ENCODE data around the gene CRLF1.
"Not testable (repeated sequence)": the region's sequence is repeated elsewhere in the genome, so short reads cannot be mapped to it uniquely, and the experiment has no call there.

The CRLF1 gene

GRCh38 chr19:18608805-18609716, 2.5 kb upstream of the CRLF1 start:
- Mint-ChIP-seq H3K27me3 (peaks cover 86% of the 10 kb centered on the region), H3K36me3 (ENCODE audit: low read depth) (no peaks in the 10 kb centered on the region), H3K4me3 (no peak overlapping the region), H3K4me1 (ENCODE audit: low read depth) (peaks cover 31% of the 10 kb centered on the region), H3K9me3 (no peaks in the 10 kb centered on the region), H3K27ac (no peak overlapping the region)
- intact Hi-C loops (cut with micrococcal nuclease) = no loop called here

DNA sequence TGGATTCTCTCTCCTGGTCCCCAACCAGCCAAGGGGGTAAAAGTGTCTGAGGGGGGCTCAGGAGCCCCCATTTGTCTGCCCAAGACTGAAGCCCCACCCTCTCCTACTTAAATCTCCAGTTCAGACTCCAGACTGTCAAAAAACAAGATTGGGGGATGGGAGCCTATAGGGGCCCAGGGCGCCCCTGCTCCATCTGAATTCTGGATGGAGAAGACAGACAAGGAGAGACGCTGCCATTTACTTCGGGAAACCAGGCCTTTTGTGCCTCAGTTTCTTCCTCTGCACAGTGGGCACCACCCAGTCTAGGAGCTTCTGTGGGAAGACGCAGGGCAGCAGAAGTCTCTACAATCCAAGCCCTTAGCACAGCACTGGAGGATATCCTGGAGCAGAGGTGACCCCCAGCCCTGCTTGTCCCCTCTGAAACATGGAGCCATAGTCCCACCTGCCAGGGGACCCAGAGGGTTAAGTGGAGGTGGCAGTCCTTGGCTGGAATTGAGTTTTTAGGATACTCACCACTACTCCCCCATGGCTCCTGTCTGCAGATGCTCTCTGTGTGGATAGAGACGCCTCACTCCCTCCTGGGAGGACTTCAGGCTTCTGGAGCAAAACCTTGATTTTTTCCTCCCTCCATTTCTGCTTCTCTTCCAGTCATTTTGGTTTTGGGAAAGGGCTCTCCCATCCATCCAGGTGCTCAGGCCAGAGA, 1.7 kb upstream of the CRLF1 start:
- H3K36me3 Mint-ChIP-seq (ENCODE audit: low read depth) = no peaks in the 10 kb centered on the region
- intact Hi-C loops (cut with micrococcal nuclease) = no loop called here
- H3K27ac Mint-ChIP-seq = no peak overlapping the region
- H3K27me3 Mint-ChIP-seq = peaks cover 83% of the 10 kb centered on the region
- peaks cover 29% of the 10 kb centered on the region for H3K4me1 Mint-ChIP-seq (ENCODE audit: low read depth)
- H3K4me3 Mint-ChIP-seq = no peak overlapping the region
- H3K9me3 Mint-ChIP-seq = no peaks in the 10 kb centered on the region

DNA sequence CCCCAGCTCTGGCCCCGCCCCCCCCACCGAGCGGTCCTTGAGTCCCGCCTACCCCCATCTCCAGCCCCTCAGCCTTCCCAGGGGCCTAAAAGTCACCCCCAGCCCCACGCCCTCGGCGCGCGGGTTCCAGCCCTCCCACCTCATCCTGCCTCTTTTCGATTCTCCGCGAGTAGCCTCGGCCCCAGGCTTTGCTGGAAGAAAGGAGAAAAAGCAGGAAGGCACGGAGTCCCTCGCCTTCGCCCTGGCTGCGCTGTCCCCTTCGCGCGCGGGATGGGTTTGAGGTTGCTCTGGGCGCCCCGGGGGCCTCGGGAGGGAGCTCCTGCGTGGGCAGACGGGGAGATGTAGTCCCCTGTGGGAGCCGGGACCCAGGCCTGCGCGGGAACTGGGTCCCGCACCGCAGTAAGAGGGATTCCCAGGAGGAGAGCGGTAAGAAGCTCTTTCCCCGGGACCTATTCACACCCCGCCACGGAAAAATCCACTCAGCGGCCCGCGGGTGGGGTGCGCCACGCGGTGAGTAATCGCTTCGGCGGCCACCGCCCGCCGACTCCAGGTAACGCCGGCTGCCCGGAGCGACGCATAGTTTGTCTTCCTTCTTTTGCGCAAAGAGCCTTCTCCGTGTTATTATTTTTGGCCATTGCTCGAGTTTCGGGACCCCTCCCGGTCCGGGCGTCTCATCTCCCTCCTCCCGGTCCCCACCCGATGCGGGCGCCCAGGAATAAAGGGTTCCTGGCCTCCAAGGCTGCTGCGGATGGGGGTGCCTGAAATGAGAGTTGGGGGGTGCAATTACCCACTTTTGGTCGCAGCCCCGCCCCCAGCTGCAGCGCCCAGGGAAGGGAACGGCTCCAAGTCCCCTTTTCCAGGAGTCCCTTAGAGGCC, 865 bp upstream of the CRLF1 start:
- Mint-ChIP-seq H3K27ac (no peak overlapping the region), H3K36me3 (ENCODE audit: low read depth) (no peaks in the 10 kb centered on the region), H3K27me3 (peaks cover 83% of the 10 kb centered on the region), H3K4me3 (no peak overlapping the region), H3K4me1 (ENCODE audit: low read depth) (peaks cover 26% of the 10 kb centered on the region), H3K9me3 (no peaks in the 10 kb centered on the region)
- intact Hi-C loops (cut with micrococcal nuclease) = no loop called here

GRCh38 chr19:18605546-18606280, 886 bp downstream of the CRLF1 start:
- Mint-ChIP-seq H3K4me1 (ENCODE audit: low read depth) (peaks cover 15% of the 10 kb centered on the region), H3K27ac (no peak overlapping the region), H3K36me3 (ENCODE audit: low read depth) (no peaks in the 10 kb centered on the region), H3K27me3 (peaks cover 85% of the 10 kb centered on the region), H3K4me3 (no peak overlapping the region), H3K9me3 (no peaks in the 10 kb centered on the region)
- intact Hi-C loops (cut with micrococcal nuclease) = no loop called here

DNA sequence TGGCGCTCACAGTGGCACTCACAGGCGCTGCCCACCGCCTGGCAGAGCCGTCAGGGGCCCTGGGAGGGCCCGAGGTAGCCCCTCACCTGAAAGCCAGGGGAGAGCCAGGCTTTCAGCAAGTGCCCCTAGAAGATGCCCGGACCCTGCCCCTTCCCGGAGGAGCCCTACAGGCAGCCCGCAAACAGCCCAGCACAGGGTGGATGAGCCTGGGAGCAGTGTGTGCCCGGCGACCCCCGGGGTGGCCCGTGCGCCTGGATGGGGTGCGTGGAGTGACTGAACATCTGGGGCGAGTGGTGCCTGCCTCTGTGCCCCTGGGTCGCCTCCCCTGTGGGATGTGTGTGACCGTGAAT, 1.4 kb downstream of the CRLF1 start:
- intact Hi-C loops (cut with micrococcal nuclease) = no loop called here
- H3K36me3 Mint-ChIP-seq (ENCODE audit: low read depth) = no peaks in the 10 kb centered on the region
- H3K27ac Mint-ChIP-seq = no peak overlapping the region
- H3K4me1 Mint-ChIP-seq (ENCODE audit: low read depth) = peaks cover 15% of the 10 kb centered on the region
- peaks cover 86% of the 10 kb centered on the region for H3K27me3 Mint-ChIP-seq
- H3K4me3 Mint-ChIP-seq = no peak overlapping the region
- H3K9me3 Mint-ChIP-seq = no peaks in the 10 kb centered on the region

DNA sequence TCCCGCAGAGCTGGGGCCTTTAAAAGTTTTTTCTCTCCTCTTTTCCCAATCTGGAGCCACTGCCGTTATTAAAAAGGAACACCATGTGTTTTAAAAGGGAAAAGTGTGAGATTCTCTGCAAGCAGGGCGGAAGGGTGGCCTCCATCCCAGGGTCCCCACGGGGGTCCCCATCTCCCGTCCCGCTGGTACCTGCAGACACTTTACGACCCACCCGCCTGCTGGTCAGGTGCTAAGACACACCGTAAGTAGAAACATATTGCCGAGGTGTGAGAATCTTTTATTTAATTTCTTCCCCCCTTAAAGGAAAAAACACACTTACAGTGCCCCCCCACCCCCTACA, 1.8 kb downstream of the CRLF1 start:
- intact Hi-C loops (cut with micrococcal nuclease) = no loop called here
- Mint-ChIP-seq H3K27ac (no peak overlapping the region), H3K9me3 (no peaks in the 10 kb centered on the region), H3K4me1 (ENCODE audit: low read depth) (peaks cover 15% of the 10 kb centered on the region), H3K27me3 (peaks cover 86% of the 10 kb centered on the region), H3K4me3 (no peak overlapping the region), H3K36me3 (ENCODE audit: low read depth) (no peaks in the 10 kb centered on the region)

DNA sequence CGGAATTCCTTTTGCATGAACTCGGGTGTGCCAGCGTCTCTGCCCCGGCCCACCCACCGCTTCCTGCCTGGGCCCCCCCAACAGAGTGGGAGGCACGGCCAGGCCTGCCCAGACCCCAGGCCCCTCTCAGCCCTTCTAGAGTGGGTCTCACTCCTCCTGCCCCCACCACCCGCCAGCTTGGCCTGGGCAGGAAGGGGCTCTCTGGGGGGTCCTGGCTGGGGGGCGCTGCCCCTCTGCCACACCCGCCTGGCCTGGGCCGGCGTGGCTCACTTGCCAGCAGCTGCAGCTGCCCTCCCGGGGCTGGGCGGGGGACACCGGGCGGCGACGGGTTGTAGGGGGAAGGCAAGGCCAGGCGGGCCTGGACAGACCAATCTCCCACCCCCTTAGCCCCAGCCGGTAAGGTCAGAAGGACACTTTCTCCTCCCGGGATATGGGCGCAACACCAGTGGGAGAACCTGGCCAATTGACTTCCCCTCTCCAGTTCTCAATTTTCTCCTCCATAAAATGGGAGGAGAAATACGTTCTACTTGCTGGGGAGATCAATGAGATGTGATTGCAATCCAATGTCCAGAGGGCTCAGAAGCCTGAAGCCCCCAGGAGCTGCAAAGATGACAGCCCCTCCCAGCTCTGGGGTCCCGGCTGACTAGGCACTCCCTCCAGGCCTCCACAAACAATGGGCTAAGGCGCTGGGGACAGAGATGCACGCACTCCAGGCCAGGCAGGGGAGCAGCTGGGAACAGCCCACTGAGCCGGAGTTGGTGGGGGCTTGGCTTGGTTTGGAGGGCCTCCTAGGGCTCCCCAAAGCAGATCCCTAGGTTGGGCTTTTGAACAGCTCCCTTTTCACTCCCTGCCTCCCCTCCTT, 2.4 kb downstream of the CRLF1 start:
- Mint-ChIP-seq H3K9me3 (no peaks in the 10 kb centered on the region), H3K27me3 (peaks cover 86% of the 10 kb centered on the region), H3K27ac (no peak overlapping the region), H3K4me3 (no peak overlapping the region), H3K4me1 (ENCODE audit: low read depth) (peaks cover 15% of the 10 kb centered on the region), H3K36me3 (ENCODE audit: low read depth) (no peaks in the 10 kb centered on the region)
- intact Hi-C loops (cut with micrococcal nuclease) = no loop called here

DNA sequence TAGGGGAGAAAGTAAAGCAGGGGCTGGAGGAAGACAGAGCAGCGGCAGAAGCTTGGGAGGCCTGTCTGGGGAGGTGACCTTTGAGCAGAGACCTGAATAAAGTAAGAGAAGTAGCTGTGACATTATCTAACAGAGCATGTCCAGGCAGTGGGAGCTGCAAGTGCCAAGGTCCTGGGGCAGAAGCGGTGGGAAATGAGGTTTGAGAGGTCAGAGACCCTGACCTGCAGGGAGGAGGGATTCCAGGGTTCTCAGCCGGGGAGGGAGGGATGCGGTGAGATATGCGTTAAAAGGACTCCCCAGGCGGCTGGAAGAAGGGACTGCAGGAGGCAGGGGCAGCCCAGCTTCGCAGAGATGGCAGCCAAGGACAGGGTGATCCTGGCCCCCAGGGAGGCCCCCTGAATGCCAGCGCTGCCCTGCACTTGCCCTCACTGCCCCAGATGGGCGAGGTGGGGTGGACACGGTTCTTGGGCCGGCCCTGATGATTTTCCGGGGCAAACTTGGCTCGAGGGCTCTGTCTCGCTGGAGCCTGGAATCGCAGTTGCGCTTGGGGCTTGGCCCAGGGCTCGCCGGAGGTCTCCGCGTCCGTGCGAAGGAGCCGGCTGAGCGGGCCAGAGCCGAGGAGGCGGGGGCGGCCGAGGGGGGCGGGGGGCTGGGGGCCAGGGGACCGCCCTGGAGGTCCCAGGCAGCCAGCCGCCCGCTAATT, 3.2 kb downstream of the CRLF1 start:
- Mint-ChIP-seq H3K27ac (no peak overlapping the region), H3K4me1 (ENCODE audit: low read depth) (peaks cover 15% of the 10 kb centered on the region), H3K36me3 (ENCODE audit: low read depth) (no peaks in the 10 kb centered on the region), H3K9me3 (no peaks in the 10 kb centered on the region), H3K27me3 (peaks cover 86% of the 10 kb centered on the region), H3K4me3 (no peak overlapping the region)
- intact Hi-C loops (cut with micrococcal nuclease) = no loop called here

- H3K36me3 Mint-ChIP-seq (ENCODE audit: low read depth) = no peaks in the 10 kb centered on the region
- H3K27me3 Mint-ChIP-seq = peaks cover 80% of the 10 kb centered on the region
- H3K4me1 Mint-ChIP-seq (ENCODE audit: low read depth) = peaks cover 7% of the 10 kb centered on the region
- intact Hi-C loops (cut with micrococcal nuclease) = no loop called here
- no peak overlapping the region for H3K27ac Mint-ChIP-seq
- H3K9me3 Mint-ChIP-seq = no peaks in the 10 kb centered on the region
- no peak overlapping the region for H3K4me3 Mint-ChIP-seq
Measured at GRCh38 chr19:18601875-18602274, 4.7 kb downstream of the CRLF1 start.

DNA sequence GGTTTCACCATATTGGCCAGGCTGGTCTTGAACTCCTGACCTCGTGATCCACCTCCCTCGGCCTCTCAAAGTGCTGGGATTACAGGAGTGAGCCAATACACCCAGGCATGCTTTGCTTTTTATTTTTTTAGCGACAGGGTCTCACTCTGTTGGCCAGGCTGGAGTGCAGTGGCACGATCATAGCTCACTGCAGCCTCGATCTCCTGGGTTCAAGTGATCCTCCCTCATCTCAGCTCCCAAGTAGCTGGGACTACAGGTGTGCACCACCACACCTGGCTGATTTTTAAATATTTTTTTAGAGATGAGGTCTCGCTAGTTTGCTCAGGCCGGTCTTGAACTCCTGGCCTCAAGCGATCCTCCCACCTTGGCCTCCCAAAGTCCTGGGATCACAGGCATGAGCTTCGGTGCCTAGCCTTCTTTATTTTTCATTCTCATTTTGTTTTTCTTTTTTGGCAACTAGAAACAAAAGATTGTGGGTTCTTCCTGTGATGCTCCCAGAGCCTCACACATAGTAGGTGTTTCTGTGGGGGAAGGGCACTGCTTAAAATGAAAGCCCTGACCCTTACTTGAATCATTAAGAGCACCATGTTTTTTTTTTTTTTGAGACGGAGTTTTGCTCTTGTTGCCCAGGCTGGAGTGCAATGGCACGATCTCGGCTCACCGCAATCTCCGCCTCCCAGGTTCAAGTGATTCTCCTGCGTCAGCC, 5.8 kb downstream of the CRLF1 start:
- peaks cover 87% of the 10 kb centered on the region for H3K27me3 Mint-ChIP-seq
- H3K36me3 Mint-ChIP-seq (ENCODE audit: low read depth) = not testable (repeated sequence)

DNA sequence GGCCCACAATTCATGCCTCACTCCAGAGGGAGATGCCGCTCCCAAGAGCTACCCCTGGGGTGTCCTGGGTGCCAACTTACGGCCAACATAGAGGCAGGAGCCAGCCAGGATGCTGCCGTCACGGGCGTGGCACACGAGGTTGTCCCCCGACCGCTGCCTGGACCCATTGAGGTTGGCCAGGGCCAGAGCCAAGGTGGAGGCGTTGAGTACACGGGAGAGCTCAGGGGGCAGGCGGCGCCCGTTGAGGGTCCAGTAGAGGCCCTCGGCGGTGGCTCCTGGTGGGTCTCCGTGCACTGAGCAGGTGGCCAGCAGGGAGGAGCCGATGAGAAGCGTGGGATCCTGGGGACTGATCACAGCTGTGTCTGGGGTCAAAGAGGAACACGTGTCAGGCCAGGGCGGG, 7.1 kb downstream of the CRLF1 start:
- Mint-ChIP-seq H3K4me3 (no peak overlapping the region), H3K36me3 (ENCODE audit: low read depth) (no peaks in the 10 kb centered on the region), H3K9me3 (no peaks in the 10 kb centered on the region), H3K4me1 (ENCODE audit: low read depth) (peaks cover 30% of the 10 kb centered on the region), H3K27me3 (peaks cover 86% of the 10 kb centered on the region), H3K27ac (no peak overlapping the region)
- intact Hi-C loops (cut with micrococcal nuclease) = loop anchor here (10.0 kb wide), 1 partner anchor 75 kb away; no protein-coding TSS in a partner anchor

More for the DNA sequence above, 5.8 kb downstream of the CRLF1 start:
- H3K4me3 Mint-ChIP-seq; H3K27ac Mint-ChIP-seq; H3K9me3 Mint-ChIP-seq; intact Hi-C loops (cut with micrococcal nuclease): not testable (repeated sequence)
- peaks cover 17% of the 10 kb centered on the region for H3K4me1 Mint-ChIP-seq (ENCODE audit: low read depth)
